Measurements from ENCODE around the gene ZDHHC16. TPM values are rescaled to one million over a fixed set of nuclear protein-coding genes. Genes with fewer than 3 reads are reported as not detected.

The ZDHHC16 gene
- total RNA-seq, 4 donors from 2014 or later, result 12.1 to 21.8 (median 16.1) TPM

GRCh38 chr10:97479939-97480338, 34.0 kb downstream of the ZDHHC16 start:
- intact Hi-C loops (cut with DNase I; ENCODE audit: low total_unique reads), result no loop called here
- TF ChIP-seq CTCF (IDR thresholded peaks at IDR 0.05) (no peak), POLR2A (IDR thresholded peaks at IDR 0.05) (no peak)
- DNase-seq (ENCODE audit: low spot score in 2 of 2), result no peak
- 52 to 67% methylated on average over 9 of the region's 9 CpGs for WGBS, 2 donors
- H3K4me3 ChIP-seq (ENCODE audit: low read depth, poor library complexity, severe bottlenecking), result no peak overlapping the region

GRCh38 chr10:97481071-97481470, 35.1 kb downstream of the ZDHHC16 start:
- intact Hi-C loops (cut with DNase I; ENCODE audit: low total_unique reads), result no loop called here
- H3K4me3 ChIP-seq (ENCODE audit: low read depth, poor library complexity, severe bottlenecking), result no peak overlapping the region
- 49 to 67% methylated on average over 4 of the region's 4 CpGs for WGBS, 2 donors
- no peak for TF ChIP-seq POLR2A (IDR thresholded peaks at IDR 0.05)
- no peak for TF ChIP-seq CTCF (IDR thresholded peaks at IDR 0.05)
- no peak for DNase-seq (ENCODE audit: low spot score in 2 of 2)

DNA sequence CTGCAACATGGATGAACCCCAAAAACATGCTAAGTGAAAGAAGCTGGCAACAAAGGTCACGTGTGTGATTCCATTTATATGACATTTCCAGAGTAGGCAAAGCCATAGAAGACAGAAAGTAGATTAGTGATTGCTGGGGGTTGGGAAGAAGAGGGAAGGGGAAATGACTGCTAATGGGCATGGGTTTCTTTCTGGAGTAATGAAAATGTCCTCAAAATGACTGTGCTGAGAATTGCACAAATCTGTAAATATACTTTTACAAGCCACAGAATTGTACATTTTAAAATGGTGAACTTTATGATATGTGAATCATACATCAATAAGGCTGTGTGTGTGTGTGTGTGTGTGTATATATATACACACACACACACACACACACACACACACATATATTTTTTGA, 36.4 kb downstream of the ZDHHC16 start:
- 89 to 98% methylated on average over 1 of the region's 1 CpG for WGBS, 2 donors
- intact Hi-C loops (cut with DNase I; ENCODE audit: low total_unique reads), result no loop called here
- no peak for TF ChIP-seq POLR2A (IDR thresholded peaks at IDR 0.05)
- no peak for DNase-seq (ENCODE audit: low spot score in 2 of 2)
- no peak overlapping the region for H3K4me3 ChIP-seq (ENCODE audit: low read depth, poor library complexity, severe bottlenecking)

DNA sequence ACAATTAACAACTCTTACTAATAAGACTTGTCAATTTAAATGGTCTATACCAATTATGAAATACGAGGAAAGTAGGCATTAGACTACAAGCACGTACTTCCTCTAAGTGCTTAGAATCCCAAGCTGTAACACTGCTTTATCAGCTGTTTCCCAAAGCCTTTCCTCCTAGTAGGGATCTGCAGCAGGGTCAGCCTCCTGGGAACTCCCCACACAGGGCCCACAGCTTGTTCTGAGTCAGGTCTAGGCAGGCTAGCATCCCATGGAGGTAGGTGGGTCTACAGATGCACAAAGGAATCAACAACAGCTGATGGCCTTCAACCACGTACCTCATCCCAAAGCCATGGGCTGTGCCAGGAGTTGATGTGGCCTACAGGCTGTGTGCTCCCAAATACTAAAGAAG, 37.5 kb downstream of the ZDHHC16 start:
- H3K4me3 ChIP-seq (ENCODE audit: low read depth, poor library complexity, severe bottlenecking), result no peak overlapping the region

DNA sequence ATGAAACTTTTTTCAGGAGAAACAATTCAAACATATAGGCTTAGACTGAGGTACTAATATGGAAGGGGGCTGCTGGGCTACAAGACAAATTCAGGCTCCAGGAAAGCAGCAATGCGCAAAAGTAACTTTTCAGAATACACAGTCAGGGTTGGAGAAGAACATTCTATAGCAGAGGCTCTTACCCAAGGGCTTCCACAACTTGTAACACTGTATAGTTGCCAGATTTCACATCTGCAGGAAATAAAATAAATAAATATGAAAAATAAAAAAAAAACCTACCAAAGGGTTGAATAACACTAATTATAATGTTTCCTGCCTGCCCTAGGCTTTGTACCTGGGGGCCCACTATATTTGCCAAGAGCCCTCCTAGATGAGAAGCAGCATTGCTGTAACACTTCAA, 37.9 kb downstream of the ZDHHC16 start:
- TF ChIP-seq CTCF (IDR thresholded peaks at IDR 0.05), result no peak
- no peak for TF ChIP-seq POLR2A (IDR thresholded peaks at IDR 0.05)
- intact Hi-C loops (cut with DNase I; ENCODE audit: low total_unique reads), result no loop called here
- WGBS, 2 donors, result 91 to 100% methylated on average over 1 of the region's 1 CpG
- no peak overlapping the region for H3K4me3 ChIP-seq (ENCODE audit: low read depth, poor library complexity, severe bottlenecking)
- no peak for DNase-seq (ENCODE audit: low spot score in 2 of 2)

More for the DNA sequence above, 37.5 kb downstream of the ZDHHC16 start:
- WGBS, 2 donors, result 44 to 70% methylated on average over 3 of the region's 3 CpGs
- intact Hi-C loops (cut with DNase I; ENCODE audit: low total_unique reads), result no loop called here
- DNase-seq (ENCODE audit: low spot score in 2 of 2), result no peak
- TF ChIP-seq CTCF (IDR thresholded peaks at IDR 0.05), result no peak
- no peak for TF ChIP-seq POLR2A (IDR thresholded peaks at IDR 0.05)

DNA sequence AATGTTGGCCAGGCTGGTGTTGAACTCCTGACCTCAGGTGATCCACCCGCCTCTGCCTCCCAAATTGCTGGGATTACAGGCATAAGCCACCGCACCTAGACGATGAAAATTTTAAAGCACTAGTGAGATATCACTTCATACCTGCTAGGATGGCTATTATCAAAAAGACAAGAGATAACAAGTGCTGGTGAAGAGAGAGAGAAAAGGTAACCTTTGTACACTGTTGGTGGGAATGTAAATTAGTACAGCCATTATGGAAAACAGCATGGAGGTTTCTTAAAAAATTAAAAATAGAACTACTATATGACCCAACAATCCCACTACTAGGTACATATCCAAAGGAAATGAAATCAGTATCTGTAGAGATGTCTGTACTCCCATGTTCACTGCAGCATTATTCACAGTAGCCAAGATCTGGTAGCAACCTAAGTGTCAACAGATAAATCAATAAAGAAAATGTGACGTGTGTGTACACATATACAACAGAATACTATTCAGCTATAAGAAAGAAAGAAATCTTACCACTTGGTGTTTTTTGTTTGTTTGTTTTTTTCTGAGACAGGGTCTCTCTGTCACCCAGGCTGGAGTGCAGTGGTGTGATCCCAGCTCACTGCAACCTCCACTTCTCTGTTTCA, 39.8 kb downstream of the ZDHHC16 start:
- intact Hi-C loops (cut with DNase I; ENCODE audit: low total_unique reads), result no loop called here
- 90 to 92% methylated on average over 4 of the region's 4 CpGs for WGBS, 2 donors
- TF ChIP-seq CTCF (IDR thresholded peaks at IDR 0.05) (no peak), POLR2A (IDR thresholded peaks at IDR 0.05) (no peak)

More for the DNA sequence above, 39.8 kb downstream of the ZDHHC16 start:
- H3K4me3 ChIP-seq (ENCODE audit: low read depth, poor library complexity, severe bottlenecking), result no peak overlapping the region
- DNase-seq (ENCODE audit: low spot score in 2 of 2), result no peak

Data from lower leg skin (tissue), 4 donors.